Caco-2 (cell line): ENCODE measurements around the gene PARVA. TPM values are rescaled to one million over a fixed set of nuclear protein-coding genes. Genes with fewer than 3 reads are reported as not detected.

Experiments used
- BruUV-seq: library from RNA; stranded (reverse); fragments of 400-500 nt; replicated peaks from 2 replicates; lab custom pipeline; 2021; lab: Mats Ljungman, UMichigan
- CTCF ChIA-PET: fragments of 300-600 bp; sonication (Branson Sonifier 250); formaldehyde crosslinking; loops from one replicate; lab custom pipeline; 2022; ENCODE audit warnings: antibody characterized with exemption; lab: Charles Lee
- POLR2A ChIA-PET: fragments of 300-600 bp; sonication (Branson Sonifier 250); formaldehyde crosslinking; loops from one replicate; lab custom pipeline; 2022; ENCODE audit warnings: antibody characterized with exemption; lab: Charles Lee
- DNase-seq, 2 experiments: peaks; one replicate each; pipeline versions ENCODE4 v3.0.0 to v3.0.0-alpha.2; 2020 to 2022
- H3K27me3 ChIP-seq: replicated peaks from 2 replicates; pipeline ENCODE4 v1.6.0; 2011; ENCODE audit warnings: low read length; ENCODE audit not compliant: control insufficient read depth, insufficient read depth
- H3K36me3 ChIP-seq: 2 replicates; pipeline ENCODE4 v1.5.1; 2011; ENCODE audit warnings: low read length; ENCODE audit not compliant: control insufficient read depth, insufficient read depth
- H3K4me1 ChIP-seq: fragments of 250-450 bp; sonication (Bioruptor Pico); 2 replicates; pipeline ENCODE4 v1.5.1; 2020; ENCODE audit warnings: mild to moderate bottlenecking
- H3K4me3 ChIP-seq: 2 replicates; pipeline ENCODE4 v1.5.1; 2011; ENCODE audit warnings: low read depth, mild to moderate bottlenecking, control low read depth, low read length
- H3K9me3 ChIP-seq: fragments of 250-450 bp; sonication (Bioruptor Pico); 2 replicates; pipeline ENCODE4 v1.5.1; 2020; ENCODE audit warnings: mild to moderate bottlenecking, moderate library complexity
- H3K27ac Mint-ChIP-seq: one replicate; pipeline ENCODE4 v1.8.0; 2022; ENCODE audit warnings: mixed read lengths; ENCODE audit not compliant: unreplicated experiment
- H3K27me3 Mint-ChIP-seq: one replicate; pipeline ENCODE4 v1.8.0; 2022; ENCODE audit warnings: mixed read lengths; ENCODE audit not compliant: insufficient read depth, unreplicated experiment
- H3K36me3 Mint-ChIP-seq: one replicate; pipeline ENCODE4 v1.8.0; 2022; ENCODE audit warnings: mild to moderate bottlenecking, mixed read lengths; ENCODE audit not compliant: insufficient read depth, unreplicated experiment
- H3K4me1 Mint-ChIP-seq: one replicate; pipeline ENCODE4 v1.8.0; 2022; ENCODE audit warnings: low read depth, mixed read lengths; ENCODE audit not compliant: unreplicated experiment
- H3K4me3 Mint-ChIP-seq: one replicate; pipeline ENCODE4 v1.8.0; 2022; ENCODE audit warnings: mild to moderate bottlenecking, moderate library complexity, mixed read lengths; ENCODE audit not compliant: unreplicated experiment
- H3K9me3 Mint-ChIP-seq: one replicate; pipeline ENCODE4 v1.8.0; 2022; ENCODE audit warnings: mixed read lengths; ENCODE audit not compliant: unreplicated experiment
- CTCF ChIP-seq, 2 experiments: fragments of 200-600 bp in 1 of 2; IDR thresholded peaks; 1 replicate in 1 of 2; 2 replicates in 1 of 2; pipeline versions ENCODE4 v1.5.1 to v1.8.0; 2011 to 2022; ENCODE audit warnings: antibody characterized with exemption in 1 of 2, control low read depth in 1 of 2, inconsistent platforms in 1 of 2, low read depth in 1 of 2, low read length in 1 of 2, mild to moderate bottlenecking in 1 of 2, moderate library complexity in 1 of 2; ENCODE audit not compliant: insufficient read depth in 1 of 2, severe bottlenecking in 1 of 2, unreplicated experiment in 1 of 2
- intact Hi-C: fragments of 100-400 bp; cut with micrococcal nuclease; formaldehyde crosslinking; loops from one replicate; pipeline ENCODE4 v1.10.0; 2022; ENCODE audit not compliant: unreplicated experiment
- total RNA-seq: library from RNA; stranded (reverse); gene quantifications from 2 replicates; pipeline ENCODE4 v1.2.3, GENCODE V29; 2022

Gene PARVA
- total RNA-seq, 1 experiment from 2014 or later: 45.3 TPM

DNA sequence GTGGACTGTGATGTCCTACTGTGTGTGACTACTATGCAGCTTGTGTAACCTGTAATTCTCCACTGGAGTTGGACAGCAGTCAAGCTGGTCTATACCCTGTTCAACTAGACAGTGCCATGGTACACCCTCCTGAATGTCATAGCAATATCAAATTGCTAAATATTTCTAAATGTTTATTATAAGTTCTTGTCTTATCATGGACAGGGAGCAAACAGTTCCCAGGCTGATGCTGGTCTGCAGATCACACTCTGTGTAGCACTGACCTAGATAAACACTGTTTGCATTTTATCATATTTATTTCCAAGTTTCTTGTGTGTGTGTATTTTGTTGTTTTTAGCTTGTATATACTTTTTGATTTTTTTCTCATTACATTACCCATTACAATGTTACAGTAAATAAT, 22.0 kb downstream of the PARVA start:
- Mint-ChIP-seq H3K4me1 (peaks cover 18% of the 10 kb centered on the region), H3K4me3 (no peak overlapping the region), H3K27me3 (no peaks in the 10 kb centered on the region), H3K9me3 (peaks cover 11% of the 10 kb centered on the region), H3K36me3 (peaks cover 6% of the 10 kb centered on the region), H3K27ac (no peak overlapping the region)
- no peaks in the 10 kb centered on the region; the same call in 1 of the 2 replicates for H3K36me3 ChIP-seq
- no peak overlapping the region for H3K4me3 ChIP-seq
- TF ChIP-seq CTCF (IDR thresholded peaks at IDR 0.05; ENCODE audit: insufficient read depth in 1 of 2, low read depth in 1 of 2, low read length in 1 of 2, severe bottlenecking in 1 of 2, unreplicated experiment in 1 of 2): no peak
- H3K4me1 ChIP-seq: peaks cover 25% of the 10 kb centered on the region
- POLR2A ChIA-PET: no interaction called here
- no TSS peak for BruUV-seq
- CTCF ChIA-PET: interaction anchor here (0.6 kb wide), 1 partner anchor 111 kb away, joined by 3 read pairs; no protein-coding TSS in a partner anchor
- H3K27me3 ChIP-seq: no peaks in the 10 kb centered on the region
- no peaks in the 10 kb centered on the region for H3K9me3 ChIP-seq
- intact Hi-C loops: no loop called here
- DNase-seq: no peak

GRCh38 chr11:12402025-12402424, 24.7 kb downstream of the PARVA start:
- Mint-ChIP-seq H3K27me3 (no peaks in the 10 kb centered on the region), H3K4me3 (no peak overlapping the region), H3K27ac (no peak overlapping the region), H3K36me3 (peaks cover 6% of the 10 kb centered on the region), H3K4me1 (peaks cover 18% of the 10 kb centered on the region), H3K9me3 (peaks cover 3% of the 10 kb centered on the region)
- no peaks in the 10 kb centered on the region; the same call in 1 of the 2 replicates for H3K36me3 ChIP-seq
- 0 out of 2 replicates have a peak, but pooled peaks cover 5% of the 10 kb centered on the region for H3K9me3 ChIP-seq
- TF ChIP-seq CTCF (IDR thresholded peaks at IDR 0.05; ENCODE audit: insufficient read depth in 1 of 2, low read depth in 1 of 2, low read length in 1 of 2, severe bottlenecking in 1 of 2, unreplicated experiment in 1 of 2): no peak
- ChIA-PET POLR2A (no interaction called here), CTCF (interaction anchor here (0.5 kb wide), 1 partner anchor 263 kb away, joined by 12 read pairs; no protein-coding TSS in a partner anchor)
- H3K4me3 ChIP-seq: no peak overlapping the region
- intact Hi-C loops: no loop called here
- peaks cover 25% of the 10 kb centered on the region for H3K4me1 ChIP-seq
- no peak for DNase-seq
- no peaks in the 10 kb centered on the region for H3K27me3 ChIP-seq
- BruUV-seq: no TSS peak

DNA sequence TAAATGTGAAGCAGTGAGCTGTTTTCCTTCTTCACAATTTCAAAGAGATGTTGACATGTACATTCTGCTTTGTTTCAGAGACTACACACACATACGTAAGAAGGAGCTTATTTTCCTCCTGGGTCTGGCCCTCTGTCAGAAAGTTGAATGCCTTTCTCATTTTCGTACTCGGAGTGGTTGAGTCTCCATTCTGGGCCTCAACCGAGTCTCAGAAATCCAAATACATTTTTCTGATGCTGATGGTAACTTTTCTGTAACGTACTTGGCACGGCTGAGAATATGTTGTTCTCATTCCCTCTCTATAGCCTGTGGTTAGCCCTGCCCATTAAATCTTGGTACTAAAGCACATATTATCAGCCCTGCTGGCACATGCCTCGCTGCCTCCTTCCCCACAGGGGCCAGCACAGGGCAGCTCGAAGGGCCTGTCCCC, 25.3 kb downstream of the PARVA start:
- Histone ChIP-seq H3K9me3 (0 out of 2 replicates have a peak, but pooled peaks cover 5% of the 10 kb centered on the region), H3K4me1 (peaks cover 25% of the 10 kb centered on the region), H3K4me3 (no peak overlapping the region), H3K36me3 (no peaks in the 10 kb centered on the region; the same call in 1 of the 2 replicates), H3K27me3 (no peaks in the 10 kb centered on the region)
- Mint-ChIP-seq H3K4me3 (peak overlapping the region; percentile 28), H3K4me1 (peaks cover 18% of the 10 kb centered on the region), H3K27ac (peak overlapping the region; percentile 67), H3K9me3 (no peaks in the 10 kb centered on the region), H3K36me3 (peaks cover 6% of the 10 kb centered on the region), H3K27me3 (no peaks in the 10 kb centered on the region)
- no peak for DNase-seq
- intact Hi-C loops: no loop called here
- no TSS peak for BruUV-seq
- no peak for TF ChIP-seq CTCF (IDR thresholded peaks at IDR 0.05; ENCODE audit: insufficient read depth in 1 of 2, low read depth in 1 of 2, low read length in 1 of 2, severe bottlenecking in 1 of 2, unreplicated experiment in 1 of 2)
- ChIA-PET CTCF (no interaction called here), POLR2A (no interaction called here)
